ENCODE results near the gene OR2A5. TPM values are rescaled to one million over a fixed set of nuclear protein-coding genes. Genes with fewer than 3 reads are reported as not detected.

OR2A5 gene
- total RNA-seq, result not detected

GRCh38 chr7:144048648-144049047 is at the start of gene OR2A5:
OR2A5 (plus strand) TSS chr7:144048948; CDS start chr7:144050402, 1,454 bp downstream.

GRCh38 chr7:144000020-144000419 is 48.7 kb upstream of the OR2A5 start, which contains the start of gene OR6B1:
OR6B1 (plus strand) TSS chr7:144000320; CDS start chr7:144003997, 3,677 bp downstream.

GRCh38 chr7:144069511-144069910 is 20.8 kb downstream of the OR2A5 start, which contains the start of gene OR2A25:
OR2A25 (plus strand) TSS chr7:144069811; CDS start chr7:144074220, 4,409 bp downstream.

GRCh38 chr7:144085978-144086377 is 37.2 kb downstream of the OR2A5 start, which contains the start of gene OR2A12:
OR2A12 (plus strand) TSS chr7:144086278; CDS start chr7:144095108, 8,830 bp downstream.

Small RNA genes within 50 kb of the gene (small RNA-seq; reads per million reads assigned to genes)
- not detected for gene OR2A41P

Other genes starting within 250 kb of the OR2A5 start
- 180 TPM for gene TCAF1, start 146.8 kb upstream of the OR2A5 start, total RNA-seq
- not detected for gene OR2F2, start 113.7 kb upstream of the OR2A5 start, total RNA-seq
- not detected for gene OR2F1, start 94.1 kb upstream of the OR2A5 start, total RNA-seq
- not detected for gene OR6B1, start 48.6 kb upstream of the OR2A5 start, total RNA-seq
- gene OR2A25, start 20.9 kb downstream of the OR2A5 start, total RNA-seq, result not detected
- not detected for gene OR2A12, start 37.3 kb downstream of the OR2A5 start, total RNA-seq
- gene OR2A2, start 60.6 kb downstream of the OR2A5 start, total RNA-seq, result not detected
- not detected for gene OR2A14, start 74.2 kb downstream of the OR2A5 start, total RNA-seq
- 1.2 TPM for gene CTAGE4, start 134.5 kb downstream of the OR2A5 start, total RNA-seq
- gene ARHGEF35, start 146.9 kb downstream of the OR2A5 start, total RNA-seq, result 1.4 TPM
- gene OR2A42, start 190.7 kb downstream of the OR2A5 start, total RNA-seq, result under 0.01 TPM
- gene OR2A7, start 215.8 kb downstream of the OR2A5 start, total RNA-seq, result 0.69 TPM
- gene CTAGE8, start 220.3 kb downstream of the OR2A5 start, total RNA-seq, result not detected